K562 (cell line): ENCODE results near the gene JMJD1C. TPM values are rescaled to one million over a fixed set of nuclear protein-coding genes. Genes with fewer than 3 reads are reported as not detected.

Source experiments
- ATF4 ChIP-seq: fragments of 450-650 bp; formaldehyde crosslinking; IDR thresholded peaks from 2 replicates; pipeline ENCODE4 v1.4.0; 2022; ENCODE audit warnings: mild to moderate bottlenecking, moderate library complexity
- BRD4 ChIP-seq: fragments of 200-600 bp; sonication (generic); IDR thresholded peaks from 2 replicates; pipeline ENCODE4 v1.6.1; 2017; ENCODE audit warnings: inconsistent platforms
- CEBPG ChIP-seq, 3 experiments: fragments of 200-800 bp in 1 of 3; sonication (Bioruptor generic) in 1 of 3; sonication (generic) in 1 of 3; formaldehyde crosslinking in 1 of 3; IDR thresholded peaks in 2 of 3; conservative IDR thresholded peaks in 1 of 3; 2 replicates each; pipeline versions ENCODE4 v1.6.1 to v1.8.0; 2016 to 2022; ENCODE audit warnings: missing compliant biosample characterization in 2 of 3, missing genetic modification characterization in 2 of 3, mild to moderate bottlenecking in 1 of 3, missing genetic modification reagents in 1 of 3
- HIVEP1 ChIP-seq: fragments of 250-450 bp; sonication (Bioruptor Pico); IDR thresholded peaks from 2 replicates; pipeline ENCODE4 v1.4.0; 2020; ENCODE audit warnings: mild to moderate bottlenecking
- HOMEZ ChIP-seq: fragments of 250-450 bp; sonication (Bioruptor Pico); IDR thresholded peaks from 2 replicates; pipeline ENCODE4 v1.4.0; 2020; ENCODE audit warnings: mild to moderate bottlenecking, moderate library complexity
- KHSRP ChIP-seq: fragments of 450-650 bp; IDR thresholded peaks from 2 replicates; pipeline ENCODE4 v1.6.1; 2017
- MBD1 ChIP-seq: fragments of 250-450 bp; sonication (Bioruptor Pico); IDR thresholded peaks from 2 replicates; pipeline ENCODE4 v1.8.0; 2022; ENCODE audit warnings: inconsistent platforms
- NCOR1 ChIP-seq: fragments of 450-650 bp; IDR thresholded peaks from 2 replicates; pipeline ENCODE4 v1.6.1; 2016; ENCODE audit warnings: mild to moderate bottlenecking, moderate library complexity
- PATZ1 ChIP-seq: fragments of 250-450 bp; sonication (Bioruptor Pico); IDR thresholded peaks from 2 replicates; pipeline ENCODE4 v1.5.0; 2020; ENCODE audit warnings: mild to moderate bottlenecking, borderline replicate concordance
- PBX2 ChIP-seq, 2 experiments: IDR thresholded peaks in 1 of 2; conservative IDR thresholded peaks in 1 of 2; 2 replicates each; pipeline ENCODE4 v1.6.1; 2016; ENCODE audit warnings: low read depth in 2 of 2, mild to moderate bottlenecking in 1 of 2, missing compliant biosample characterization in 1 of 2, missing genetic modification characterization in 1 of 2, moderate library complexity in 1 of 2
- THRAP3 ChIP-seq: fragments of 450-650 bp; IDR thresholded peaks from 2 replicates; pipeline ENCODE4 v1.6.1; 2016; ENCODE audit warnings: mild to moderate bottlenecking, inconsistent platforms, borderline replicate concordance
- ZFP91 ChIP-seq: sonication (generic); formaldehyde crosslinking; IDR thresholded peaks from 2 replicates; pipeline ENCODE4 v1.8.0; 2022; ENCODE audit warnings: mild to moderate bottlenecking, missing genetic modification reagents
- ZNF584 ChIP-seq: fragments of 200-800 bp; sonication (Bioruptor generic); IDR thresholded peaks from 2 replicates; pipeline ENCODE4 v1.6.1; 2016; ENCODE audit warnings: low read depth, mild to moderate bottlenecking, missing genetic modification characterization, missing compliant biosample characterization
- polyA plus RNA-seq, 8 experiments: library from polyadenylated mRNA; depleted of rRNA in 4 of 8; stranded (reverse) in 5 of 8; unstranded in 3 of 8; fragments of >200 nt; fragmentation: Nextera tagmentation in 2 of 8; fragmentation: Illumina TruSeq in 1 of 8; extraction: Ambion mirVana in 2 of 8; extraction: Trizol in 1 of 8; gene quantifications; 2 replicates each; pipeline versions ENCODE4 v1.2.1 to v1.2.3, GENCODE V29; 2011 to 2014; ENCODE audit warnings: inconsistent platforms in 1 of 8, missing spikeins in 1 of 8
- total RNA-seq, 7 experiments: library from RNA; depleted of rRNA in 6 of 7; stranded (reverse); fragments of >200 nt in 6 of 7; fragmentation: Illumina TruSeq in 2 of 7; extraction: Trizol in 2 of 7; gene quantifications; 2 replicates each; pipeline versions ENCODE4 v1.2.1 to v1.2.3, GENCODE V29; 2011 to 2021; ENCODE audit warnings: low replicate concordance in 1 of 7

Gene JMJD1C
- total and polyA plus RNA-seq, 9 of the 15 experiments (the other 6 are each of a cell fraction or from before 2014, with no cell fraction given): 25.3 to 68.0 (median 47.2) TPM

- TF ChIP-seq ATF4 (CRISPR knock-in tag) (no peak), THRAP3 (no peak), PBX2 (CRISPR knock-in tag; IDR thresholded peaks at IDR 0.05; ENCODE audit: low read depth) (no peak), PBX2 (tag; conservative IDR thresholded peaks at IDR 0.05; ENCODE audit: low read depth) (peak; percentile 85), CEBPG (CRISPR knock-in tag; IDR thresholded peaks at IDR 0.05) (no peak), CEBPG (tag; conservative IDR thresholded peaks at IDR 0.05 in 1 of 2, IDR thresholded peaks at IDR 0.05 in 1 of 2) (peak; percentile 40 to 55; a peak in 3 of 4 replicates), ZNF584 (CRISPR knock-in tag) (no peak), NCOR1 (peak; percentile 67), KHSRP (peak; percentile 32; the same call in 1 of the 2 replicates), HIVEP1 (no peak), BRD4 (no peak), ZFP91 (CRISPR knock-in tag) (no peak), HOMEZ (CRISPR knock-in tag) (no peak), PATZ1 (CRISPR knock-in tag) (no peak), MBD1 (no peak)
Measured at GRCh38 chr10:63438506-63439498, 27.0 kb downstream of the JMJD1C start (continued).
